CD4-positive, CD25-positive, alpha-beta regulatory T cell (primary cell): ENCODE results near the gene ATP2C2. TPM values are rescaled to one million over a fixed set of nuclear protein-coding genes. Genes with fewer than 3 reads are reported as not detected.

Experiments
- ATAC-seq, 2 donors: fragments of 150-1000 bp; cut with Tn5 transposase; one replicate each; pipeline ENCODE4 v1.10.0; 2021; ENCODE audit warnings: low read depth in 2 of 2, moderate number of reproducible peaks in 2 of 2, moderate library complexity in 1 of 2
- DNase-seq, 3 donors: peaks; one replicate each; pipeline versions ENCODE4 v3.0.0 to v3.0.0-alpha.2; 2012 to 2022; ENCODE audit warnings: mixed read lengths in 1 of 3
- H3K27ac ChIP-seq: one replicate; pipeline ENCODE4 v1.7.0; 2013; ENCODE audit warnings: mild to moderate bottlenecking, low read length; ENCODE audit not compliant: insufficient read depth, poor library complexity, severe bottlenecking
- H3K27me3 ChIP-seq: one replicate; pipeline ENCODE4 v1.7.0; 2013; ENCODE audit warnings: low read length; ENCODE audit not compliant: control insufficient read depth, insufficient read depth
- H3K36me3 ChIP-seq: one replicate; pipeline ENCODE4 v1.7.0; 2013; ENCODE audit warnings: mild to moderate bottlenecking, low read length, moderate library complexity; ENCODE audit not compliant: control insufficient read depth, insufficient read depth
- H3K4me1 ChIP-seq: 2 replicates; pipeline ENCODE4 v1.7.0; 2013; ENCODE audit warnings: mild to moderate bottlenecking, low read length; ENCODE audit not compliant: insufficient read depth, control insufficient read depth, poor library complexity, severe bottlenecking
- H3K4me3 ChIP-seq: one replicate; pipeline ENCODE4 v1.7.0; 2013; ENCODE audit warnings: low read depth, mild to moderate bottlenecking, low read length, moderate library complexity
- H3K9me3 ChIP-seq, 2 experiments: 1 replicate in 1 of 2; 2 replicates in 1 of 2; pipeline ENCODE4 v1.7.0; 2013; ENCODE audit warnings: low read length in 2 of 2, mild to moderate bottlenecking in 1 of 2, moderate library complexity in 1 of 2; ENCODE audit not compliant: control insufficient read depth in 2 of 2
- H3K27ac Mint-ChIP-seq, 3 donors: one replicate each; pipeline ENCODE4 v1.8.0; 2020 to 2022; ENCODE audit warnings: mild to moderate bottlenecking in 3 of 3, mixed read lengths in 3 of 3, moderate library complexity in 2 of 3
- H3K27me3 Mint-ChIP-seq: one replicate; pipeline ENCODE4 v1.8.0; 2022; ENCODE audit warnings: mild to moderate bottlenecking, mixed read lengths
- H3K36me3 Mint-ChIP-seq: one replicate; pipeline ENCODE4 v1.8.0; 2020; ENCODE audit warnings: mixed read lengths
- H3K4me1 Mint-ChIP-seq, 4 donors: one replicate each; pipeline ENCODE4 v1.8.0; 2020 to 2022; ENCODE audit warnings: mixed read lengths in 4 of 4, mild to moderate bottlenecking in 1 of 4
- H3K4me3 Mint-ChIP-seq, 4 donors: one replicate each; pipeline ENCODE4 v1.8.0; 2020 to 2022; ENCODE audit warnings: mild to moderate bottlenecking in 4 of 4, mixed read lengths in 4 of 4, moderate library complexity in 3 of 4
- H3K9me3 Mint-ChIP-seq, 7 donors: one replicate each; pipeline ENCODE4 v1.8.0; 2020 to 2022; ENCODE audit warnings: mixed read lengths in 7 of 7, mild to moderate bottlenecking in 3 of 7, moderate library complexity in 2 of 7
- polyA plus RNA-seq, 4 donors: library from polyadenylated mRNA; unstranded; fragments of 300-500 nt; fragmentation: Illumina TruSeq; gene quantifications; one replicate each; pipeline ENCODE4 v1.2.3, GENCODE V29; 2021
- total RNA-seq: library from RNA; stranded (reverse); gene quantifications from one replicate; pipeline ENCODE4 v1.2.3, GENCODE V29; 2022

The ATP2C2 gene
- total and polyA plus RNA-seq, 5 donors from 2014 or later = 0.10 TPM; not detected in 4

- Mint-ChIP-seq H3K4me1 (peaks cover 0 to 4% (median 3%) of the 10 kb centered on the region in 4 donors), H3K36me3 (peaks cover 19% of the 10 kb centered on the region), H3K27me3 (no peaks in the 10 kb centered on the region), H3K27ac (no peak overlapping the region), H3K4me3 (no peak overlapping the region), H3K9me3 (peaks cover 0 to 6% (median 1%) of the 10 kb centered on the region in 7 donors)
- DNase-seq (no peak), ATAC-seq (no peak)
- H3K9me3 ChIP-seq = peaks cover under 1 to 4% of the 10 kb centered on the region in 2 experiments
- H3K27me3 ChIP-seq = no peaks in the 10 kb centered on the region
- no peak overlapping the region for H3K27ac ChIP-seq
- H3K4me3 ChIP-seq = no peak overlapping the region
- peaks cover 5% of the 10 kb centered on the region for H3K36me3 ChIP-seq
- H3K4me1 ChIP-seq = no peaks in the 10 kb centered on the region
Measured at GRCh38 chr16:84461413-84462295, 93.3 kb downstream of the ATP2C2 start.

- ATAC-seq (no peak), DNase-seq (no peak)
- Mint-ChIP-seq H3K9me3 (peaks cover 0 to 11% (median 4%) of the 10 kb centered on the region in 7 donors), H3K4me3 (no peak overlapping the region), H3K27ac (peak overlapping the region in 1 of 3 donors; percentile 20), H3K36me3 (peaks cover 28% of the 10 kb centered on the region), H3K27me3 (no peaks in the 10 kb centered on the region), H3K4me1 (peaks cover 0 to 6% (median 3%) of the 10 kb centered on the region in 4 donors)
- H3K4me1 ChIP-seq = no peaks in the 10 kb centered on the region
- H3K9me3 ChIP-seq = peaks cover 4 to 12% of the 10 kb centered on the region in 2 experiments
- no peak overlapping the region for H3K4me3 ChIP-seq
- H3K36me3 ChIP-seq = peaks cover 13% of the 10 kb centered on the region
- no peak overlapping the region for H3K27ac ChIP-seq
- no peaks in the 10 kb centered on the region for H3K27me3 ChIP-seq
Measured at GRCh38 chr16:84462296-84463210, 94.2 kb downstream of the ATP2C2 start.

GRCh38 chr16:84463221-84463620 lies 94.9 kb downstream of the ATP2C2 start:
- Histone ChIP-seq H3K4me1 (no peaks in the 10 kb centered on the region), H3K4me3 (no peak overlapping the region), H3K27me3 (no peaks in the 10 kb centered on the region), H3K9me3 (peaks cover 4 to 14% of the 10 kb centered on the region in 2 experiments), H3K36me3 (peaks cover 13% of the 10 kb centered on the region), H3K27ac (no peak overlapping the region)
- Mint-ChIP-seq H3K4me1 (peaks cover 0 to 6% (median 3%) of the 10 kb centered on the region in 4 donors), H3K36me3 (peaks cover 35% of the 10 kb centered on the region), H3K27me3 (no peaks in the 10 kb centered on the region), H3K4me3 (no peak overlapping the region), H3K27ac (peak overlapping the region in 1 of 3 donors; percentile 20), H3K9me3 (peaks cover 0 to 16% (median 5%) of the 10 kb centered on the region in 7 donors)
- no peak for ATAC-seq
- DNase-seq = no peak

GRCh38 chr16:84464116-84464515 lies 95.8 kb downstream of the ATP2C2 start:
- peak overlapping the region in 1 of 3 donors; percentile 59 for H3K27ac Mint-ChIP-seq
- peaks cover 0 to 16% (median 5%) of the 10 kb centered on the region in 7 donors for H3K9me3 Mint-ChIP-seq
- ATAC-seq (no peak), DNase-seq (no peak)
- H3K4me3 ChIP-seq = no peak overlapping the region
- H3K36me3 Mint-ChIP-seq = peaks cover 35% of the 10 kb centered on the region
- H3K27me3 ChIP-seq = no peaks in the 10 kb centered on the region
- no peak overlapping the region for H3K27ac ChIP-seq
- H3K36me3 ChIP-seq = peaks cover 13% of the 10 kb centered on the region
- peaks cover 4 to 14% of the 10 kb centered on the region in 2 experiments for H3K9me3 ChIP-seq
- no peaks in the 10 kb centered on the region for H3K27me3 Mint-ChIP-seq
- H3K4me1 Mint-ChIP-seq = peaks cover 0 to 6% (median 3%) of the 10 kb centered on the region in 4 donors
- H3K4me3 Mint-ChIP-seq = no peak overlapping the region
- no peaks in the 10 kb centered on the region for H3K4me1 ChIP-seq

GRCh38 chr16:84465154-84465553 lies 96.8 kb downstream of the ATP2C2 start:
- Mint-ChIP-seq H3K36me3 (peaks cover 38% of the 10 kb centered on the region), H3K9me3 (peaks cover 0 to 16% (median 5%) of the 10 kb centered on the region in 7 donors), H3K4me1 (peaks cover 0 to 6% (median 3%) of the 10 kb centered on the region in 4 donors), H3K27ac (no peak overlapping the region), H3K27me3 (no peaks in the 10 kb centered on the region), H3K4me3 (no peak overlapping the region)
- Histone ChIP-seq H3K4me1 (no peaks in the 10 kb centered on the region), H3K9me3 (peaks cover 4 to 14% of the 10 kb centered on the region in 2 experiments), H3K36me3 (peaks cover 13% of the 10 kb centered on the region), H3K27me3 (no peaks in the 10 kb centered on the region), H3K27ac (no peak overlapping the region), H3K4me3 (no peak overlapping the region)
- DNase-seq = no peak
- no peak for ATAC-seq

GRCh38 chr16:84466692-84467091 lies 98.4 kb downstream of the ATP2C2 start:
- H3K36me3 ChIP-seq = peaks cover 13% of the 10 kb centered on the region
- no peak overlapping the region for H3K4me3 ChIP-seq
- no peak for DNase-seq
- H3K9me3 Mint-ChIP-seq = peaks cover 0 to 18% (median 3%) of the 10 kb centered on the region in 7 donors
- H3K36me3 Mint-ChIP-seq = peaks cover 36% of the 10 kb centered on the region
- no peak overlapping the region for H3K4me3 Mint-ChIP-seq
- H3K4me1 Mint-ChIP-seq = peaks cover 0 to 6% (median 3%) of the 10 kb centered on the region in 4 donors
- H3K27ac Mint-ChIP-seq = no peak overlapping the region
- ATAC-seq = no peak
- H3K9me3 ChIP-seq = peaks cover 4 to 14% of the 10 kb centered on the region in 2 experiments
- no peak overlapping the region for H3K27ac ChIP-seq
- H3K4me1 ChIP-seq = no peaks in the 10 kb centered on the region
- no peaks in the 10 kb centered on the region for H3K27me3 ChIP-seq
- no peaks in the 10 kb centered on the region for H3K27me3 Mint-ChIP-seq

- H3K9me3 Mint-ChIP-seq = peaks cover 0 to 20% (median 5%) of the 10 kb centered on the region in 7 donors
- H3K4me3 ChIP-seq = no peak overlapping the region
Measured at GRCh38 chr16:84467256-84467655, 98.9 kb downstream of the ATP2C2 start.

More at GRCh38 chr16:84467256-84467655, 98.9 kb downstream of the ATP2C2 start:
- H3K27ac ChIP-seq = no peak overlapping the region
- Mint-ChIP-seq H3K27ac (no peak overlapping the region), H3K4me3 (no peak overlapping the region), H3K27me3 (no peaks in the 10 kb centered on the region), H3K36me3 (peaks cover 39% of the 10 kb centered on the region), H3K4me1 (peaks cover 0 to 6% (median 3%) of the 10 kb centered on the region in 4 donors)
- DNase-seq (no peak), ATAC-seq (no peak)
- no peaks in the 10 kb centered on the region for H3K4me1 ChIP-seq
- H3K27me3 ChIP-seq = no peaks in the 10 kb centered on the region
- H3K9me3 ChIP-seq = peaks cover 4 to 17% of the 10 kb centered on the region in 2 experiments
- H3K36me3 ChIP-seq = peaks cover 13% of the 10 kb centered on the region
